ENCODE results near the gene CRYBA4.
A peak's percentile ranks its signal among the peaks of the same experiment; 100 is the strongest.

The CRYBA4 gene

DNA sequence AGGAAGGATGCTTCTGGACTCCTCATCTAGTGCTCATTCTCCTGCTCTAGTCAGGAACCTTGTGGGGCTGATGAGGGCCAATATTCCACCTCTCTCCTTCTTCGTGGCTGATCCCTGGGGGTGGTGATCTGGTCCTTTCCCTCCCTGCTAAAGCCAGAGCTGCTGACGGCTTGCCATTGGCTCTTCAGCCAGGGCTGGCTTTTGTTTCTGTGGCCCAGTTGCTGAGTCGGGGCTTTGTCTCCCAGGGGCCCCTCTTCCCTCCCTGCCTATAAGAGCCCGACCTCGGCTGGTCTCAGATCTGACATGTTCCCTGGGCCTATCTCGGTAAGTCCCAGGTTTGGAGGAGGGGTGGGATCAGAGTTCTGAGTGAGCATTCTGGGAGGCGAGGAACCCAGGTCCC lies at the start of gene CRYBA4:
CRYBA4 (plus strand) TSS at position 301 of the 400 bp plus-strand sequence. CDS start 634 bp downstream, outside the sequence.
- DNase-seq, result no peak

DNA sequence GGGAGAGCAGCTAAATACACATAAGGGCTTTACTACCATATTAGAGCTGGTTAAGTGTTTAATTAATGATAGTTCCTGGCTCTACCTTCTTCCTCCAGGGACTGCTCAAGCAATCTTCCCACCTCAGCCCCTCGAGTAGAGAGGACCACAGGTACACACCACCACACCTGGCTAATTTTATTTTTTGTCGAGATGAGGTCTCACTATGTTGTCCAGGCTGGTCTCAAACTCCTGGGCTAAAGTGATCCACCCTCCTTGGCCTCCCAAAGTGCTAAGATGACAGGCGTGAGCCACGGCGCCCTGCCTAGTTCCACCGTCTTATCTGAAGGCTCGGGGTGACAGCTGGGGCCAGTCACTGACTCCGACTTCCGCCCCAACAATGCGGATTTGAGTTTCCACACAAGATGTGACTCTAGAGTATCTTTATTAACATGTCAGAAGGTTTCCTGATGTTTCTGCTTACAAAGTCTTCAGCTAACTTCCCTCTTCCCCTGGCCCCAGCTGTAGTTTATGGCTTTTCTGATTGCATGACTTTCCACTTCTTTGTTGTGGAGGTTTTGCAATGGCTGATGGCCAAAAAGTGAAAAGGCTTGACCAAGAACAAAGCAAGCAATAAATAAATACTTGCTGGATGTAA lies 48.6 kb upstream of the CRYBA4 start:
- no peak for DNase-seq

DNA sequence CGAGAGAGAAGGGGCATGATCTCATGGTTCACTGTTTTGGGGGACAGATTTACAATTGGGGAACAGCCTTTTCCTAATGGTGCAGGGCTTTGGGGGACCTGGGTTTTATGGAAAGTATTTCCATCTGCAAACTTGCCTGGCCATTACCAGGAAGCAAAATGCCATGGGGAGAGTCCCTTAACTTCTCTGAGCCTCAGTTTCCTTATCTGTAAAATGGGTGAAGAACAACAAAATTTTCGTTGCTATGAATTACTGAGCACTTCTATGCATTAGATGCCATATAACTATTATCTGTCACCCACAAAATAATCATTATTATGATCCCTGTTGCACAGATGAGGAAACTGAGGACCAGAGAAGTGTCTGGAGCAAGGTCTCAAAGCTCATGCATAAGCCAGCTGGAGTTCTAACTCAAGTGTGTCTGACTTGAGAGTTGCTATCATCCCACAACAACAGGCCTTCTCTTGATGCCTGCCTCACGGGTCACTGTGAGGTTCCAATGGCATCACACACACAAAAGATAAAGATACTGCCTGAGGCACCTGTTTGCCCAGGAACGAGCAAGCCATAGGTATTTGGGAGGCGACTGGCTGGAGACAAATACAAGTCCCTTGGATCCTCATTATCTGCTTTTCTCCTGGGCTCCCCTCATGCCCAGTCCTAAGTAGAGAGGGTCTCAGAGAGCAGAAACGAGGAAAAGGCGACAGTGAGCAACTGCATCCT lies 47.6 kb upstream of the CRYBA4 start:
- DNase-seq, result no peak

DNA sequence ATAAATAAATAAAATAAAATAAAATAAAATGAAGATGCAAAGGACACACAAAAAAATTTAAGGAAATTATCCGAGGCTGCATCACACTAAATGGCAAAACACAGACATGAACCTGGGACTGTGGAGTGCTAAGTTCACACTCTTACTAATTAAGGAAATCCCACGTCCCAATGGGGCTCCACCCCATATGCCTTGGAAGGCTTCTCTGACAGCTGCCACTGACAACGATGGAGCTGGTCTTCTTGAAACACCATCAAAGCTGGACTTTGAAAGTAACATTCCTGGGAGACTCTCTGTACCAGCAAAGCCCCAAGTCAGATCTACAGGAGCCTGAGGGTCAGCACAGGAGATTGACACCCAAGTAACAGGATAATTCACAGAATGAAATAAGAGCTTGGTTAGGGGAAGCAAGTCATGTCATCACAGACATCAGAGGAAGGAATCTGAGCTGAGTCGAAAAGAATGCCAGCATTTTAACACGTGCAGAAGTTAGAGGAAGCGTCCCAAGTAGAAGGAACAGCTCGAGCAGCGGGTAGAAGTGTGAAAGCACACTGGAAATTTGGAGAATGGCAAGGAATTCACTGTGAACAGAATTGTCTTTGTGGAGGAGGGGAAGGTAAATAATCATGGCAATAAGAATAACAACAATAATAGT lies 45.6 kb upstream of the CRYBA4 start:
- DNase-seq, result no peak

DNA sequence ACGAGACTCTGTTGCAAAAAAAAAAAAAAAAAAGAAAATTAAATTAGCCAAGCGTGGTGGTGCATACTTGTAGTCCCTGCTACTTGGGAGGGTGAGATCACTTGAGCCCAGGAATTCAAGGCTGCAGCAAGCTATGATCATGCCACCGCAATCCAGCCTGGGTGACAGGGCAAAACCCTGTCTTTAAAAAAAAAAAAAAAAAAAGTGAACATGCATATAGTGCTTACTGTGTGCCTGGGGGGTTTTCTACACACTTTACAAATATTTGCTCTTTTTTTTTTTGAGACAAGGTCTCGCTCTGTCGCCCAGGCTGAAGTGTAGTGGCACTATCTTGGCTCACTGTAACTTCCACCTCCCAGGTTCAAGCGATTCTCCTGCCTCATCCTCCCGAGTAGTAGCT lies 44.7 kb upstream of the CRYBA4 start:
- no peak for DNase-seq

DNA sequence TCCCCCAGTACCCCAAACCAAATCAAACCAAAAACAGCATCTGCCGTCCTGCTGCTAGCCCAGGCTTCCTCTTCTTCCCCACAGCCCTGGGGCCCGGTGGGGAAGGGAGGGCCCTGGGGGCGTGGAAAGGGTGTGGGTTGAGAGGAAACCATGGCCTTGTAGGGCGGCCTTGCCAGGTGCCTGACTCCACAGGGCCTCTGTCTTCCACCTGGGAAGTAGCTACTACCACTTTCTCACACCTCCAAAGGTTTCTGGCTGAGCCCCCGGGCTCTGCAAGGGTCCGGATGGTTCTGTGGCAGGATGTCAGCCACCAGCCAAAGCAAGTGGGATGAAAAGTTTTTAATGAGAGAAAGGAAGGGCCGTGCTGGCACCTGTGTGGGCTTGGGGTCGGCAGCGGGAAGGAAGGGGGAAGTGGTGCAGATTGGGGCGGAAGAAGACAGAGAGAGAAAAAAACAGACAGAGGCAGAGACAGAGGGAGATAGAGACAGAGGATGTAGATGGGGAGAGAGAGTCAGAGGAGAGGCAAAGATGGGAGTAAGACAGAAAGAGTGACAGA lies 42.4 kb upstream of the CRYBA4 start:
- no peak for DNase-seq

DNA sequence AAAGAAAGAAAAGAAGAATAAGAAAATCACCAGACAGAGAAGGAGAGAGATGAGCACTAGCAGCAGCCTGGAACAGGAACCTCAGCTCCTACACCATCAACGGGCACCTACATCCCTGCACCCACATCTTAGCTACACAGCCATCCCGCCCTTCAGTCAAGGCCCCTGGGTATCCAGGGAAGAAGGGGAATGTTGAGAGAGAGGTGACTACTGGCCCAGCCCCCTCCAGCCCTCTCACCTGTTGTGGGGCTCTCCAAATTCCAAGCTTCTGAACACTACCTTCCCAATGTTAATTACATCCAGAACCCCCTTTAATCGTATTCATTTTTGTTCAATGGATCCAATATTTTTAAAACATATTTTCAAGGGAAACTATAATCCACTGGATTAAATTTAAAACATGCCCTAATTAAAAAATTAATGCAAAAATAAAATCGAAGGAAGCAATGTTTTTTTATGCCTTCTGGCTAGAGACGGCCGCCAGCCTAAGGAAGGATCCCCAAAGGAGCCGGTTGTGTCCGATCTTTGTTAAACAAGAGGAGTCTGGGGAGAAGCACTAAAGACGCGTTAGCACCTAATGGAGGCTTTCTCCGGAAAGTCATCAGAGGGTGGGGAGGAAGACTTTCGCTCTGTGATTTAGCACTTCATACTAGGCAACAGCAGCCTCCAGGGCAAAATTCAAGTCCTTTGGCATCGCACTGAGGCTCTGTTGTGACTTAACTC lies 41.4 kb upstream of the CRYBA4 start:
- DNase-seq, result no peak

DNA sequence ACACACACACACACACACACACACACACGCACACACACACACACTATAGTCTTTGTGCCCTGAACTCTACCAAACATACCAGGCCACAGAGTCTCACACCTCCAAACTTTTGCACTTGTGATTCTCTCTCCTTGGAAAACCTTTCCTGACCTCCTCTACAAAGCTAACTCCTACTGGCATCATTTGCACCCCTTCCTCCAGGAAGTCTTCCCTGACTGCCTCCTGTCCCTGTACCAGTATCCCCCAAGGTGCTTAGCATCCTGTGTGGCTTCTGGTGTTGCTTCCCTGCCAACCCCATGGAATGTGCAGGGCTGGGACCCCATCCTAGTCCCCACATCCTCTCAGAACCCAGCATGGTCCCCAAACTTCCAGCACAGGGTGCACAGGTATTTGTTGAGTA lies 40.7 kb upstream of the CRYBA4 start:
- no peak for DNase-seq

DNA sequence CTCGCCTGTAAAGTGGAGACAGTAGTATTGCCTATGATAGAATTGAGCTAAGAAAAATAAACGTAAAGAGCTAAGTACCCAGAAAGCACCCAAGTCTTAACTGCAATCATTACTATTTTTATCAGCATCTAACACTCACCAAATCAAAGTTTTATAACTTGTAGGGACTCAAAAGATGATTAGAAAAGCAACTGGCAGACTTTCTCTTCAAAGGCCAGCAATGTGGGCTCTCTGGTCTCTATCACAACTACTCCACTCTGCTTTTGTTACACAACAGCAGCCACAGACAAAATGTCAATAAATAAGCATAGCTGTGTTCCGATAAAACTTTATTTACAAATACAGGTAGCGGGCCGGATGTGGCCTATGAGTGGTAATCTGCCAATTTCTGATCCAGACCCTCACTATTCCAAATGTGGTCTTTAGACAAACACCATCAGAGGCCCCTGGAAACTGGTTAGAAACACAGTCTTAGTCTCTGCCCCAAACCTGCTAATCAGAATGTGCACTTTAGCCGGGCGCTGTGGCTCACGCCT lies 40.1 kb upstream of the CRYBA4 start:
- DNase-seq, result no peak

DNA sequence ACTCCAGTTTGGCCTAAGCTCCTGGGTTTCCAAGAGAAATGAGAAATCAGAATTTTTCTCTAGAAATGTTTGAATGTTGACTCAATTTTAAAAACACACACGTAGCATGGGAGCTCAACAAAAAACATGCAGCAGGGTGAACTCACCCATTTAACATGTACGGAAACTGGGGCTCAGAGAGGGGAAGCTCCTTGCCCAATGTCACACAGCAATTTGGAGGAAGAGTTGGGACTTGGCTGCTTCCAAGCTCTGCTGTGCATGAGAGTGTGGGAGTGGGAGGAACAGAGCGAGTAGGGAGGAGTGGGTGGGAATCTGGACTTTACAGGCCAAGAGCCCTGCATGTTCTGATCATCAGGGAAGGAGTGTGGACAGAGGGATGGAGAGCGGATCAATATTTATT lies 37.8 kb upstream of the CRYBA4 start:
- DNase-seq, result no peak

DNA sequence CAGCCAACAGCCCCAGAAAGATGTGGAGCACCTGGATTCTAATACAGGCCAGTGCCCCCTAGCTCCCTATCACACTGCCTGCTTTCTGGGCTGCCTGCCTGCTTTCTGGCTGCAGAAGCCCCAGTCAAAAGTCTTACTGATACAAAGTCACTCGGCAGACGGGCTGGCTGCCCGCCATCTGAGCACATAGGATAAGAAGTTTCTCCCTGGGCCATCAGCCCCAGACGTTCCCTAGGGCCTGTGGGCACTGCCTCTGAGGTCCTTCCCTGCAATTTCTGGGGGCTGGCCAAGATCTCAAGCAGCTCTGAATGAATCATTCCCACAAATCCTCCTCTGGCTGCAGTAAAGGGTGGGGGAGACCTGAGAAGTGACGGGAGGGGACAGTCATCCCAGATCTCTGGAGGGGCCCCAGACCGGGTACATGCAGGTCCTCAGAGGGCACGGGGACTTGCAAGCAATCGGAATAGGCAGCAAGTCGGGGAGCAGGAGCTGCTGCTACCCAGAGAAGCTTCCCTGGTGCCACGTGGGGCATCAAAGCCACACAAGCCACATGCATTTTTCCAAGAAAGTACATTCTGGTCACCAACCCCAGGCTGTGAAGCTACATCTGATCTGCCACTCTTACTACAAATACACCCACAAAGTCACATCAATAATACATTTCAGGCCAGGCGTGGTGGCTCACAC lies 36.5 kb upstream of the CRYBA4 start:
- DNase-seq, result peak; percentile 58

DNA sequence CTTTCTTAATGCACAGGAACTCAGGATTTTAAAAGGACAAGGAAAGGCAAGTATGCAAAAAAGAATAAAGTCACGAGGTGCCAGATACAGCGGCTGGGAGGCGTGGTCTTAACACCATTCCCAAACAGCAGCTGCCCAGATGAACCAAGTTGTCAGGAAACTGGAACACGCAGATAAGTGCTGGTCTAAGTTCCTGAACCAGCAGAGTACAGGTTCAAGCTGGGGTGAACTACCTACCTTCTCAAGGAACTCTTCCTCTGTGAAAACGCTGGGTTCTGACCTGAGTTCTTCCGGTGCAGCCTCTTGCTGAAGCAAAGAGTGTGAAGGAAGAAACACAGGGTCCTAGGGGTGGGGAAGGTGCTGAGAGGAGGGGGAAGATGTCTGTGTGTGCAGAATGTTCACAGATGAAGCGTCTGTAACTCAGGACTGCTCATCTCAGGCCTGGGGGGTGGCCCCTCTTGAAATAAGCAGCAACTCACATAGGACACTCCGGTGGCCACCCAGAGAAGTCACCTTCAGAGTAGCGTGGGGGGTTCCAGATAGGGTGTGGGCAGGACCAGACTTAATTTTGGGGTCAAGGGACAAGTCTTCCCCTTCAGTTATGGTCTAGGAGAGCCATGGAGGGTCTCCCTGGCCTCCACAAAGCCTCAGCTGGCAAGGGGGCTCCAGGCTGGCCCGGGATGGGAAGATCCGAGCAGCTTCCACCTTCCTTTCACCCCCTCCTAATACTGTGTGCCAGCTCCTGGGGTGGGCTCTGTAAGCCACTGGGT lies 35.0 kb upstream of the CRYBA4 start:
- DNase-seq, result no peak

DNA sequence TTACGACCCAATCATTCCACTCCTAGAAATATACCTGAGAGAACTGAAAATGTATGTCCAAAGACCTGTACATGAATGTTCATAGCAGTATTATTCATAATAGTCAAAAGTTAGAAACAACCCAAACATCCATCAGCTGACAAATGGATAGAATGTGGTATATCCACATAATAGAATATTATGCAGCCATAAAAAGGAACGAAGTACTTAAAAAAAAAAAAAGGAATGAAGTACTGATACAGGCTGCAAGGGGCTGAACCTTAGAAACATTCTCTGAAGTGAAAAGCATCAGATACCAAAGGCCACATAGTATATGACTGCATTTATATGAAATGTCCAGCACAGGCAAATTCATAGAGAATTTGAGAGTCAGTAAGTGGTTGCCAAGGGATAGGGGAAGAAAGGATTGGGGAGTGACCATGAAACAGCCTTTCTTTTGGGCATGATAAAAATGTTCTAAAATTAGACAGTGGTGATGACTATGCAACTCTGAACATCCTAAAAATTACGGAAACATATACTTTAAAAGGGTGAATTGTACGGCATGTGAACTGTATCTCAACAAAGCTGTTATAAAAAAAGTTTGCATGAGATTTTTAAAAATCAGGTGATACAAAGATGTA lies 33.7 kb upstream of the CRYBA4 start:
- no peak for DNase-seq

DNA sequence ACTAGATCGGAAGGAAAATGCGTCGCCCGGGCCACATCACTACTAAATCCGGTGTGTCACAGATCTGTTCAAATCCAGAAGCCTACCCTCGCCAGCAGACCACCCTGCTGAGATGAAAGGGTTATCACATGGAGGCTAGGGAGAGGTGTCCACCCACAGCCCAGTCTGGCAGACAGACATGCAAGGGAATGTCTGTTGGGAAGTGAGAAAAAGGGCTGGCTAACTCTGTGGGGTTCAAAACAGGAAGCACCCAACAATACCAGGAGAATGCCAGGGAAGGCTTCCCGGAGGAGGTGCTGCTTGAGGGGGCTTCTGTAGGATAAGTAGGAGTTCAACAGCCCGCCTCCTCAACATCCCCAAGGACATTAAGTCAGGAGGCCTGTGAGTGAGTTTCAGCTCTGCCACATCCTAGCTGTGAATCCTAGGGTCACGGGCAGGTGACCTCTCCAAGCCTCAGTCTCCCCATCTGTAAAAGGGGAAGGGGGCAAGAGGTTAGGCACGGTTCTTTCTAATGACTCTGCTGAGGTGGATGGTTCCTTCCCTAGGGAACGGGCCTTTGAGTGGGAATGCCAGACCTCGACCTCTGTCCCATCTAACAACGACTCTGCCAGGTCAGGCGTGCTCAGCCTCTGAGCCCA lies 32.9 kb upstream of the CRYBA4 start:
- DNase-seq, result no peak

DNA sequence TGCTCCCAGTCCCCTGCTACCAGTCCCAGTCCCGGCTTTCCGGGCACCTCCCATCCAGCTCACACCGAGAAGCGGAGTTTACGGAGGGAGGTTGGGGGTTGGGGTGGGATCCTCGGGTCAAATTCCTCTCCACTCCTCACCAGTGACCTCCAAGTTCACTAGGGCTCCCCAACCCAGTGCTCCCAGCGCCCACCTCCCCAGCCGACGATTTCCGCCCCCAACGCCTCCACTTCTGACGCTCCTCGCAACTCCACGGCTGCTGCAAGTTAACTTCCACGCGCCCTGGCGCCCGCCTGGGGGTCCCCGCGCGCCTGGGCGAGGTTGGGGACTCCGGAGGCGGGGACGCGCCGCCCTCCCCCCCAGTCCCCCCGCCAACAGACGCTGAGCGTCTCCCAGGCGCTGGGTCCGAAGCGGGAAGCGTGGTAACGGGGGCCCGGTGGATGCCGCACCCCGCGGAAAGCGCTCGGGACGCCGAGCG lies 32.4 kb upstream of the CRYBA4 start:
- DNase-seq, result no peak

DNA sequence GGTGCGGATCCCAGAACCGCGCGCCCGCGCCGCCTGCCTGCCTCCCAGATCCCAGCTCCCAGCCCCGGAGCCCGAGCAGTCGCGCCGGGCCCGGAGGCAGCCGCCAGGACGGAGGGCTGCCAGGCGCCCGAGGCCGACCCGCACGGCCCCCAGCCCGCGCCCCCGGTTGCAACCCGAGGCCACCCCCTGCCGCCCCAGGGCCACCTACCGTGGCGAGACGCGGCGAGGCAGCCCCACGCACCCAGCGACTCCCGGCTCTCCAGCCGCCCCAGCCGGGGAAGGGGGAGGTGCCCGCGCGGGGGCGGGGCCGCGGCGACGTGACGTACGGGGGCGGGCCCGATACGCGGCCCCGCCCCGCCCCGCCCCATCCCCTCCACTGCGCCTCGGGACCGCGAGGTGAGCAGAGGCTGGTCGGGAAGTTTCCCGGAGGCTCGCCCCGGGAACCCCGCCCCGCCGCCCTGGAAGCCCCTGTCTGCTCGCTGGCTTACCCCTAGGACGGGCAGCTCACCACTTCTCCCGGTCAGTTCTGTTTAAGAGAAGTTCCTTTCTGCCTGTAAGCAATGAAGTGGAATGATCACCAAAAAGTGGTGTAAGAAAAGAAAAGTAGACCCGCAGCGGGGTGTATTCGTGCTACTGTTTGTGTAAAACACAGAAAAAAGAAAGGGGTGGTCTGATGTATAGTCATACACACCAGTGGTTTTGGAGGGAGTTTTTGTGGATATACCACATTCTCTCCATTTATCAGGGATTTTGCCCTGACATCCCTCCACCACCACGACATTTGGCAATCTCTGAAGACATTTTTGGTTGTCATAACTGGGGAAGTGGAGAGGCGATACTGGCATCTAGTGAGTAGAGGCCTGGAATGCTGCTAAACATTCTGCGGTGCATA lies 31.7 kb upstream of the CRYBA4 start, which contains the start of gene TPST2:
TPST2 (minus strand) TSS at position 288 of the 892 bp plus-strand sequence. CDS start 48,502 bp downstream, outside the sequence.
- DNase-seq, result peak; percentile 22

DNA sequence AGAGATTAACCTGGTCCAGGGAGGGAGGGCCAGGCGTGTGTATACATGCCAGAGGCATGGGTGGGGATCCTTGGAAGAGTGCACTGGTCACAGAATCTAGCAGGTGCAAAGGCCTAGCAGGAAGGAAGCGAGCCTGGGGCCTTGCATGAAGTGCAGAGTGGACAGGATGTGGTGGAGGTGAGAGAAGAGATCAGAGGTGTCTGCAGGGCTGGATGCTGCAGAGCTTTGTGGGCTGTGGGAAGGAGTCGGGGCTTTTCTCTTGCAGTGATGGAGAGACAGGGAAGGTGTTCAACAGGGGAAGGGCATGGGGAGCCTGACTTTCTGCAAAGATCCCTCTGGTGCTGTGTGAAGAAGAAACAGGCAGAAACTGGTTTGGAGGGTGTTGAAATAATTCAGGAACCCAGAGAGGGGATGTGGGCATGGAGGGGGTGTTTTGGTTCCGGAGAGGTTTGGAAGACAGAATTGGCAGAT lies 29.3 kb upstream of the CRYBA4 start:
- DNase-seq, result no peak

DNA sequence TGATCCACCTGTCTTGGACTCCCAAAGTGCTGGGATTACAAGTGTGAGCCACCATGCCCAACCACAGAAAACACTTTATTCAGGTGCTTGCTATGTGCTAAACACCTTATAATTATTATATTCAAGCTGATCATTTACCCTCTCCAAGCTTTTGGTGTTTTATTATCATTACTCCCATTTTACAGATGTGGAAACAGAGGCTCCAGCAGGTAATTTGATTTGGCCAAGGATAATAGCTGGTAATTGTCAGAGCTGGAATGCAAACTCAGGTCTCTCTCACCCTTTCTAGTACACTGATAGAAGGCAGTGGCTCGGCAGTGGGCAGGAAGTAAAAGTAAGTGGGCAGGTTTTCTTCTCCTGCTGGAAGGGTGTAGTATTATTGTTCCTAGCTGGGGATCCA lies 28.0 kb upstream of the CRYBA4 start:
- DNase-seq, result no peak

DNA sequence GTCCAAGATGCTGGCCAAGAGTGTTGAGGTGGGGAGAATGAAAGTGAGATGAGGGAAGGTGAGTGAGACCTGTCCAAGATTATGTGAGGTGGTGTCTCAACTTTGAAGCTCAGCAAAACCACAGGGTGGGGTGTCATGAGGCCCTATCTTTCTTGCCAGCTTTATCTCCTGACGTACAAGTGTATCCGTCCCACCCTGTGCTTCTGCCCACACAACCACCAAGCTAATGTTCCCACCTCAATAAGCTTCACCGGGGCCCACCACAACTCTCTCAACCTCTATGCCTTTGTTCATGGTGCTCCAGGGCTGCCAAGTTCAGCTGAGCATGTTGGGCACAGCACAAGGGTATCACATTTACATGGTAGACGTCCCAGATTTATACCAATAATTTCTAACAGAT lies 24.7 kb upstream of the CRYBA4 start:
- no peak for DNase-seq

Measured in NCI-H226 (cell line).